ENCODE results near the gene CD300LG.

DNA sequence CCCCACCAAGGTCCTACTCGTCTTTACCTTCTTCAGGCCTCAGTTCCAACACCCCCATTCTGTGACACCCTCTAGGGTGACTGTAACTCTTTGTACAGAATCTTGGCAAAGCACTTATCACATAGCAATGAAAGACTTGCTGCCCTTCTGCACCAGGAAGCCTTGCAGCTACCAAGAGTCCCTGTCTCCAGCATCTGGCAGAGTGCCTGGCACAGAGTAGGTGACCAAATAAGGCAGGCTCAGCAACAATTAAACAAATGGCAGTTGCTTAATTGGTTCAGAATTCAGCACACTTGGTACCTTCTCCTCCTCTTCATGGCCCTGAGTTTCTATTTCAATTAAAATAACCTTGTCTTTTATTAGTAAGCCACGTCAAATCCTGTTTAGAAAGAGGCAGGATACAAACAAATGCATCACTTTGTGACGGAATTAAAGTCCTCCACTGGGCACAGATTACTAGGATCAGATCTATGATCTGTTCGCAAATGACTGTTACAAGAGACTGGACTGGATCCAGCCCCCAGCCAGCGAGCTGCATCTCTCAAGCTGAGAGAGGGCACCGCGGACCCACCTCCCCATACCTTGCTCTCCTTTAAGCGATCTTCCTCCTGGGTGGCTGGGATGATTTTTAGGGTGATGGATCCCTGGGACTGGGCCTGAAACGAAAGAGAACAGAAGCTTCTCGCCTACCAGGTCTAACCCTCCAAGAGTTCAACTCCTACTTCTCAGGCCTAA, 23.5 kb upstream of the CD300LG start:
- TF ChIP-seq EP300 (IDR thresholded peaks at IDR 0.05) (no peak), JUNB (IDR thresholded peaks at IDR 0.05) (no peak), POLR2AphosphoS2 (conservative IDR thresholded peaks at IDR 0.05; ENCODE audit: low read length) (no peak), BHLHE40 (IDR thresholded peaks at IDR 0.05; ENCODE audit: low read depth, low read length) (no peak), SMC3 (IDR thresholded peaks at IDR 0.05) (no peak), POLR2A (IDR thresholded peaks at IDR 0.05; ENCODE audit: low read length) (no peak), MAFK (IDR thresholded peaks at IDR 0.05; ENCODE audit: partially characterized antibody) (no peak), MAZ (IDR thresholded peaks at IDR 0.05; ENCODE audit: borderline replicate concordance, low read depth, low read length) (no peak), PHF8 (IDR thresholded peaks at IDR 0.05; ENCODE audit: borderline replicate concordance, low read depth) (no peak), TP53 (CRISPR knock-in tag; IDR thresholded peaks at IDR 0.05) (no peak)
- TF ChIP-seq, protein P1, sequence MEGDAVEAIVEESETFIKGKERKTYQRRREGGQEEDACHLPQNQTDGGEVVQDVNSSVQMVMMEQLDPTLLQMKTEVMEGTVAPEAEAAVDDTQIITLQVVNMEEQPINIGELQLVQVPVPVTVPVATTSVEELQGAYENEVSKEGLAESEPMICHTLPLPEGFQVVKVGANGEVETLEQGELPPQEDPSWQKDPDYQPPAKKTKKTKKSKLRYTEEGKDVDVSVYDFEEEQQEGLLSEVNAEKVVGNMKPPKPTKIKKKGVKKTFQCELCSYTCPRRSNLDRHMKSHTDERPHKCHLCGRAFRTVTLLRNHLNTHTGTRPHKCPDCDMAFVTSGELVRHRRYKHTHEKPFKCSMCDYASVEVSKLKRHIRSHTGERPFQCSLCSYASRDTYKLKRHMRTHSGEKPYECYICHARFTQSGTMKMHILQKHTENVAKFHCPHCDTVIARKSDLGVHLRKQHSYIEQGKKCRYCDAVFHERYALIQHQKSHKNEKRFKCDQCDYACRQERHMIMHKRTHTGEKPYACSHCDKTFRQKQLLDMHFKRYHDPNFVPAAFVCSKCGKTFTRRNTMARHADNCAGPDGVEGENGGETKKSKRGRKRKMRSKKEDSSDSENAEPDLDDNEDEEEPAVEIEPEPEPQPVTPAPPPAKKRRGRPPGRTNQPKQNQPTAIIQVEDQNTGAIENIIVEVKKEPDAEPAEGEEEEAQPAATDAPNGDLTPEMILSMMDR (IDR thresholded peaks at IDR 0.05): no peak
- TF ChIP-seq, protein P2, sequence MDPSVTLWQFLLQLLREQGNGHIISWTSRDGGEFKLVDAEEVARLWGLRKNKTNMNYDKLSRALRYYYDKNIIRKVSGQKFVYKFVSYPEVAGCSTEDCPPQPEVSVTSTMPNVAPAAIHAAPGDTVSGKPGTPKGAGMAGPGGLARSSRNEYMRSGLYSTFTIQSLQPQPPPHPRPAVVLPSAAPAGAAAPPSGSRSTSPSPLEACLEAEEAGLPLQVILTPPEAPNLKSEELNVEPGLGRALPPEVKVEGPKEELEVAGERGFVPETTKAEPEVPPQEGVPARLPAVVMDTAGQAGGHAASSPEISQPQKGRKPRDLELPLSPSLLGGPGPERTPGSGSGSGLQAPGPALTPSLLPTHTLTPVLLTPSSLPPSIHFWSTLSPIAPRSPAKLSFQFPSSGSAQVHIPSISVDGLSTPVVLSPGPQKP (IDR thresholded peaks at IDR 0.05; ENCODE audit: low read depth, low read length): no peak
- TF ChIP-seq, protein P3, sequence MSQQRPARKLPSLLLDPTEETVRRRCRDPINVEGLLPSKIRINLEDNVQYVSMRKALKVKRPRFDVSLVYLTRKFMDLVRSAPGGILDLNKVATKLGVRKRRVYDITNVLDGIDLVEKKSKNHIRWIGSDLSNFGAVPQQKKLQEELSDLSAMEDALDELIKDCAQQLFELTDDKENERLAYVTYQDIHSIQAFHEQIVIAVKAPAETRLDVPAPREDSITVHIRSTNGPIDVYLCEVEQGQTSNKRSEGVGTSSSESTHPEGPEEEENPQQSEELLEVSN (IDR thresholded peaks at IDR 0.05; ENCODE audit: borderline replicate concordance, low read depth): no peak
- TF ChIP-seq, protein P4, sequence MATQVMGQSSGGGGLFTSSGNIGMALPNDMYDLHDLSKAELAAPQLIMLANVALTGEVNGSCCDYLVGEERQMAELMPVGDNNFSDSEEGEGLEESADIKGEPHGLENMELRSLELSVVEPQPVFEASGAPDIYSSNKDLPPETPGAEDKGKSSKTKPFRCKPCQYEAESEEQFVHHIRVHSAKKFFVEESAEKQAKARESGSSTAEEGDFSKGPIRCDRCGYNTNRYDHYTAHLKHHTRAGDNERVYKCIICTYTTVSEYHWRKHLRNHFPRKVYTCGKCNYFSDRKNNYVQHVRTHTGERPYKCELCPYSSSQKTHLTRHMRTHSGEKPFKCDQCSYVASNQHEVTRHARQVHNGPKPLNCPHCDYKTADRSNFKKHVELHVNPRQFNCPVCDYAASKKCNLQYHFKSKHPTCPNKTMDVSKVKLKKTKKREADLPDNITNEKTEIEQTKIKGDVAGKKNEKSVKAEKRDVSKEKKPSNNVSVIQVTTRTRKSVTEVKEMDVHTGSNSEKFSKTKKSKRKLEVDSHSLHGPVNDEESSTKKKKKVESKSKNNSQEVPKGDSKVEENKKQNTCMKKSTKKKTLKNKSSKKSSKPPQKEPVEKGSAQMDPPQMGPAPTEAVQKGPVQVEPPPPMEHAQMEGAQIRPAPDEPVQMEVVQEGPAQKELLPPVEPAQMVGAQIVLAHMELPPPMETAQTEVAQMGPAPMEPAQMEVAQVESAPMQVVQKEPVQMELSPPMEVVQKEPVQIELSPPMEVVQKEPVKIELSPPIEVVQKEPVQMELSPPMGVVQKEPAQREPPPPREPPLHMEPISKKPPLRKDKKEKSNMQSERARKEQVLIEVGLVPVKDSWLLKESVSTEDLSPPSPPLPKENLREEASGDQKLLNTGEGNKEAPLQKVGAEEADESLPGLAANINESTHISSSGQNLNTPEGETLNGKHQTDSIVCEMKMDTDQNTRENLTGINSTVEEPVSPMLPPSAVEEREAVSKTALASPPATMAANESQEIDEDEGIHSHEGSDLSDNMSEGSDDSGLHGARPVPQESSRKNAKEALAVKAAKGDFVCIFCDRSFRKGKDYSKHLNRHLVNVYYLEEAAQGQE (IDR thresholded peaks at IDR 0.05): no peak
